ENCODE data around the gene PTRH1. TPM values are rescaled to one million over a fixed set of nuclear protein-coding genes. Genes with fewer than 3 reads are reported as not detected.

The PTRH1 gene
- total and polyA plus RNA-seq, 2 donors from 2014 or later, result 20.5 to 41.3 TPM

DNA sequence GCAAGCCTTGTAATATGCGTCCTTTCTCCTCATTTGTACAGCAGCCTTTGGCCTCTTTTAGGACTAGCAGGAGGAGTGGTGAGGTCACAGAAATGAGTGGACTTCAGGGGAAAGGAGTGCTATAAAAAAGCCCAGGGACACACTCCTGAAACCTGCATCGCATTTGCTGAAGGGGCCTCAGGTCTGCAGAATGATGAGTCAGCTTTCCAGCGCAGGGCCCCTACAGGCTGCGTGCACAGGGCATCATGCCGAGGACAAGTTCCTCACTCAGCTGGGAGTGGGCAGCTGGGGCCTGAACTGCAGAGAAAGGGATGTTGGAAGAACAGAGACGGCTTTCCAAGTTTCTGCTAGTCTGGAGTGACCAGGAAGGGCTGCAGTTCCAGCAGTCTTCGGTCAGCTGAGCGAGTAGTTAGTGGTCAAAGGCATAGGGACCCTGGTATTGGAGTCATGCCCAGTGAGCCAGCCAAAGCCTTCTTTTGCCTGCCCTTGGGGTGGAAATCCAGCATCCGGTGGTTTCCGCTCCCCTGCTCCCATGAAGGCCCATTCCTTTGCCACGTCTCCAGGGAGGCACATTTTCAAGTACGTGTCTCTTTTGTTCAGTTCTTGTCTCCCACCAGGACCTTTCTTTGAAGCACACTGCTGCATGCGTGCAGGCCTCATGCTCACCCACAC, 26.0 kb downstream of the PTRH1 start:
- Histone ChIP-seq H3K27ac (ENCODE audit: low read depth in 2 of 2, low read length in 2 of 2) (no peak overlapping the region), H3K9ac (ENCODE audit: low read length in 3 of 3) (no peak overlapping the region), H3K4me3 (ENCODE audit: low read length in 3 of 3) (no peak overlapping the region), H3K27me3 (ENCODE audit: control insufficient read depth, insufficient read depth, low read length) (no peaks in the 10 kb centered on the region), H3K9me3 (ENCODE audit: control insufficient read depth in 2 of 3, insufficient read depth in 1 of 3, low read length in 3 of 3) (no peaks in the 10 kb centered on the region), H3K36me3 (ENCODE audit: control insufficient read depth in 2 of 3, insufficient read depth in 3 of 3, low read length in 3 of 3) (no peaks in the 10 kb centered on the region), H3K4me1 (ENCODE audit: control insufficient read depth in 2 of 3, insufficient read depth in 2 of 3, low read depth in 1 of 3, low read length in 3 of 3) (no peaks in the 10 kb centered on the region)
- DNase-seq, result no peak
- intact Hi-C loops (cut with DNase I), result no loop called here
- TF ChIP-seq, protein P1, sequence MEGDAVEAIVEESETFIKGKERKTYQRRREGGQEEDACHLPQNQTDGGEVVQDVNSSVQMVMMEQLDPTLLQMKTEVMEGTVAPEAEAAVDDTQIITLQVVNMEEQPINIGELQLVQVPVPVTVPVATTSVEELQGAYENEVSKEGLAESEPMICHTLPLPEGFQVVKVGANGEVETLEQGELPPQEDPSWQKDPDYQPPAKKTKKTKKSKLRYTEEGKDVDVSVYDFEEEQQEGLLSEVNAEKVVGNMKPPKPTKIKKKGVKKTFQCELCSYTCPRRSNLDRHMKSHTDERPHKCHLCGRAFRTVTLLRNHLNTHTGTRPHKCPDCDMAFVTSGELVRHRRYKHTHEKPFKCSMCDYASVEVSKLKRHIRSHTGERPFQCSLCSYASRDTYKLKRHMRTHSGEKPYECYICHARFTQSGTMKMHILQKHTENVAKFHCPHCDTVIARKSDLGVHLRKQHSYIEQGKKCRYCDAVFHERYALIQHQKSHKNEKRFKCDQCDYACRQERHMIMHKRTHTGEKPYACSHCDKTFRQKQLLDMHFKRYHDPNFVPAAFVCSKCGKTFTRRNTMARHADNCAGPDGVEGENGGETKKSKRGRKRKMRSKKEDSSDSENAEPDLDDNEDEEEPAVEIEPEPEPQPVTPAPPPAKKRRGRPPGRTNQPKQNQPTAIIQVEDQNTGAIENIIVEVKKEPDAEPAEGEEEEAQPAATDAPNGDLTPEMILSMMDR (IDR thresholded peaks at IDR 0.05; ENCODE audit: borderline replicate concordance, extremely low read depth, insufficient read depth), result no peak
- no peak for FAIRE-seq

DNA sequence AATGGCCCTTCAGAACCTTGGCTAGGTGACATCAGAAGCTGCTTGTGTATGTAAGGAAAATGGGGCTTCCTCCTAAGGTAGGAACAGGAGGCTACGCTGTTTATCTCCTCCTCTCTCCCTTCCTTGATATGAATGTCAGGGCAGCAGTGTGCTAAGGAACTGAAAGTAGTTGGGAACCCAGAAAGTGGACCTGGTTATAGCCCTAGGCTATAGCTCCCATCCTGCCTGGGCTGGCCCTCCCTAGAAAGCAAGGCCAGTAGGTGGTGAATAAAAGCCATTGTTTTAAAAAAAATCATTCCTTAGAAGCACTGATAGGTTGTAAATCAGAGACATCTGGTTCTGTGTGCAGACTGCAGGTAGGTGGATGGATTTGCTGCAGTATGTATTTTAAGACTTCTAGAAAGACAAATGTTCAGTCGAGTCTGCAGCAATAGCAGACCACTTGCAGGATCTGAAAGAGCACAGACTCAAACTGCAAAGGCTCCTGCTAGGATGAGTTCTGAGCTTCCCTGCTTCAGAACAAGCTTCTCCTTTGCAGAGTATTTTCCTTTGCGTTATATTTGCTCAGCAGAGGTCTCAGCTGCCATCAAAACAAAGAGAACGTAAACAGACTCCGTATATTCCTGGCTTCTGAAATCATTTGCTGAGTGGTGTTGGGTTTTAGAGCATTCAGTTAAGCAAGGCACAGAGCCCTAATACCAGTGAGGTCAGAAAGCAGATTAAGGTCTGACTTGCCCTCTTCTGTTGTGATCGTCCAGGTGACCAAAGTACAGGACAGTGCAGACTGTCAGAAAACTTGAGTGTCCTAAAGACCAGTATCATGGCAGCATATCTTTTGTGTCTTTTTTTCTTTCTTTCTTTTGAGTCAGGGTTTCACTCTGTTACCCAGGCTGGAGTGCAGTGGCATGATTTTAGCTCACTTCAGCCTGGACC, 28.7 kb downstream of the PTRH1 start:
- H3K9me3 ChIP-seq (ENCODE audit: control insufficient read depth in 2 of 3, insufficient read depth in 1 of 3, low read length in 3 of 3), result no peaks in the 10 kb centered on the region
- no peak for FAIRE-seq
- TF ChIP-seq, protein P1 (IDR thresholded peaks at IDR 0.05; ENCODE audit: borderline replicate concordance, extremely low read depth, insufficient read depth), result no peak
- no peak overlapping the region for H3K4me3 ChIP-seq (ENCODE audit: low read length in 3 of 3)
- H3K9ac ChIP-seq (ENCODE audit: low read length in 3 of 3), result no peak overlapping the region
- H3K4me1 ChIP-seq (ENCODE audit: control insufficient read depth in 2 of 3, insufficient read depth in 2 of 3, low read depth in 1 of 3, low read length in 3 of 3), result no peaks in the 10 kb centered on the region
- no peak overlapping the region for H3K27ac ChIP-seq (ENCODE audit: low read depth in 2 of 2, low read length in 2 of 2)
- DNase-seq, result no peak
- intact Hi-C loops (cut with DNase I), result no loop called here
- H3K36me3 ChIP-seq (ENCODE audit: control insufficient read depth in 2 of 3, insufficient read depth in 3 of 3, low read length in 3 of 3), result peaks cover 0 to 10% (median 2%) of the 10 kb centered on the region in 3 donors
- no peaks in the 10 kb centered on the region for H3K27me3 ChIP-seq (ENCODE audit: control insufficient read depth, insufficient read depth, low read length)

DNA sequence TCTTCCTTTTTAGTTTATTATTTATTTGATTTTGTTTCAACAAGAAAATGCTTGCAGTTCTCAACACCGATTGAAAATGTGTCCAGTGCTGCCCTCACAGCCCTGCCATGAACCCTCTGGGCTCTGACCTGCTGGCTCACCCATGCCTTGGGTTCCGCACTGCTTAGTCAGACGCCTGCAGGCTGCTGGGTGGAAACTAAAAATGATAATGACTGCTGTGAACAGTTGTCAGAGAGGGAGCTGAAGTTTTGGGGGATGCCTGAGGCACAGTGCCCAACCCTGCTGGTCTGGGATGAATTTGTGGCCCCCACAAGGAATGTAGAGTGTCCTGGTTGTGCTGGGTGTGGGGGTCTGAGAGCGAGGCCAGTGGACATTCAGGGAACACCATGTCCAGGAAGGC, 30.9 kb downstream of the PTRH1 start:
- TF ChIP-seq, protein P1 (IDR thresholded peaks at IDR 0.05; ENCODE audit: borderline replicate concordance, extremely low read depth, insufficient read depth), result no peak
- peaks cover 0 to 22% (median 12%) of the 10 kb centered on the region in 3 donors for H3K36me3 ChIP-seq (ENCODE audit: control insufficient read depth in 2 of 3, insufficient read depth in 3 of 3, low read length in 3 of 3)
- no peak overlapping the region for H3K27ac ChIP-seq (ENCODE audit: low read depth in 2 of 2, low read length in 2 of 2)
- intact Hi-C loops (cut with DNase I), result no loop called here
- FAIRE-seq (no peak), DNase-seq (no peak)
- H3K9me3 ChIP-seq (ENCODE audit: control insufficient read depth in 2 of 3, insufficient read depth in 1 of 3, low read length in 3 of 3), result no peaks in the 10 kb centered on the region
- no peak overlapping the region for H3K4me3 ChIP-seq (ENCODE audit: low read length in 3 of 3)
- H3K27me3 ChIP-seq (ENCODE audit: control insufficient read depth, insufficient read depth, low read length), result no peaks in the 10 kb centered on the region
- no peak overlapping the region for H3K9ac ChIP-seq (ENCODE audit: low read length in 3 of 3)
- no peaks in the 10 kb centered on the region for H3K4me1 ChIP-seq (ENCODE audit: control insufficient read depth in 2 of 3, insufficient read depth in 2 of 3, low read depth in 1 of 3, low read length in 3 of 3)
